ENCODE data around the gene ANKRD29.
"Not testable (repeated sequence)": the region's sequence is repeated elsewhere in the genome, so short reads cannot be mapped to it uniquely, and the experiment has no call there.

Gene ANKRD29

GRCh38 chr18:23614891-23615290 lies 47.8 kb downstream of the ANKRD29 start:
- DNase-seq (ENCODE audit: low spot score) = no peak

DNA sequence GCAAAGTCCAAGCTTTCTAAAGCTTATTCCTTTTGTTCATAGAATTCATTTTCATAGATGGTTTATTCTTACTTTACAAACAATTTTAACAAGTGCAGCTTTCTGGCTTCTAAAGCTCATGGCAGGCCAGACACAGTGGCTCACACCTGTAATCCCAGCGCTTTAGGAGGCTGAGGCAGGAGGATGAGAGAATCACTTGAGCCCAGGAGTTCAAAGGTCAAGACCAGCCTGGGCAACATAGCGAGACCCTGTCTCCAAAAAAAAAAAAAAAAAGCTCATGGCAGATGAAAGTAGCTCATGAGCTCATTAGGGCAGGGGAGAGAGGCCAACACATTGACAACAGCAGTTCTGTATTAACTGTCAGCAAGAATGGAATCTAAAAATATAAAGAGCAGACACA lies 48.3 kb downstream of the ANKRD29 start:
- no peak for DNase-seq (ENCODE audit: low spot score)

DNA sequence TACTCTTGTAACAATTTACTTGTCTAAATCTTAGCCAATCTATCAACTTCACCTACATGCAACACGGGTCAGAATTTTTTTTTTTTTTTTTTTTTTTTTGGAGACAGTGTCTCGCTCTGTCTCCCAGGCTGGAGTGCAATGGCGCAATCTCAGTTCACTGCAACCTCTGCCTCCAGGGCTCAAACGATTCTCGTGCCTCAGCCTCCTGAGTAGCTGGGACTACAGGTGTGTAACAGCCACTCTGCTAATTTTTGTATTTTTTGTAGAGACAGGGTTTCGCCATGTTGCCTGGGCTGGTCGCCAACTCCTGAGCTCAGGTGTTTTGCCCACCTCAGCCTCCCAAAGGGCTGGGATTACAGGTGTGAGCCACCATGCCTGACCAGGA lies 49.6 kb downstream of the ANKRD29 start:
- not testable (repeated sequence) for DNase-seq (ENCODE audit: low spot score)

GRCh38 chr18:23612434-23613090 lies 50.1 kb downstream of the ANKRD29 start:
- DNase-seq (ENCODE audit: low spot score) = no peak

GRCh38 chr18:23609390-23610023 lies 53.2 kb downstream of the ANKRD29 start:
- DNase-seq (ENCODE audit: low spot score) = no peak

DNA sequence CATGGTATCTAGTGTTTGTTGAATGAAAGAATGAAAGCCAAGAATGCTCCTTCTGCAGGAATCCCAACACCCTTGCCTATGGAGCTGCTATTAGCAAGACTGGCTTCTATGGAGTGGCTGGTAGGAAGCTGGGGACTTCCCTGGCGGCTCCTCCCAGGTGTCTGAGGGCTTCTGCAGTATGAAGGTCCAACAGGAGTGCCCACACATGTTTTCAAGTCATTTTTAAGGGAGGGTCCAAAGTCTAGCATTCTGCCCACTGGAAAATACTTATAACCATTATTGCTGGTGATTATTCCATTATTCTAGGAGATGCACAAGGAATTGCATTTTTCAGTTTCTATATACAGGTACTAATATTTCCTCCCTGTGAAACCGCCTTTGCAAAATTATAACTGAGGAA lies 54.5 kb downstream of the ANKRD29 start:
- no peak for DNase-seq (ENCODE audit: low spot score)

GRCh38 chr18:23605941-23606340 lies 56.8 kb downstream of the ANKRD29 start:
- DNase-seq (ENCODE audit: low spot score) = no peak

DNA sequence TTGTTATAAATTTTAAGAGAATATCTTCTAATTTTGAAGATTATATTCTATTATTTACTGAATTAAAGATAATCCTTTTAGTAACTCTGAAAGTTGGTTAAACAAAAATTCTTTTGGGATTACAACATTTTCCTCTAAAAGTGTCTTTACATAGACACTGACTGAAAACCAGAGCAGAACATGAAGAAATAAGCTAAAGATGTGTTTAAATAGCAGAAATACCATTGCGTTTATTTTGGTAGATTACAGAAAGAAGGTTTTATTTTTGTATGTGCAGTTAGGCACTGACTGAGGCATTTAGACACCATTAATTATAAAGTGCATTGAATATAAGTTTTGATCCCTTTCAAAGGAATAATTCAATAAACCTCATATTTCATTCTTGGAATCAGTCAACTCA lies 62.9 kb downstream of the ANKRD29 start:
- no peak for DNase-seq (ENCODE audit: low spot score)

- peak; percentile 63 for DNase-seq (ENCODE audit: low spot score)
Measured at GRCh38 chr18:23596183-23596582, 66.5 kb downstream of the ANKRD29 start.

GRCh38 chr18:23595591-23595990 lies 67.1 kb downstream of the ANKRD29 start:
- DNase-seq (ENCODE audit: low spot score) = no peak

DNA sequence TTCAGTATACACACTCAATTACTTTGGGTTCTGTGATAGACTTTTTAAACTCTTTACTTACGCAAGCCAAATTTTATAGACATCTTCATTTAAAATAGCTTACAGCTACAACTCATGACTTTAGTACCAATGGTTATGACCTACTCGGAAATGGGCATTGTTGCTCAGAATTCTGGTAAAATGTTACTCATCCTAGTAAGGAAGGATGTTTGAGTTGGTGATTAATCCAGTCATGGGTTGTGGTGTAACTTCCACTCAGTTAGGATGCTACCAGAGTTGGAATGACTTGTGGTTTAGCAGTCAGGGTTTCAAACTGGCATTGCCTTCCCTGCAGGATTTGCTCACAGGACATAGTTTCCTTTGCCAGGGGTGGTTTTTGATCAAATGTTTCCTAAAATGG lies 69.0 kb downstream of the ANKRD29 start:
- no peak for DNase-seq (ENCODE audit: low spot score)

DNA sequence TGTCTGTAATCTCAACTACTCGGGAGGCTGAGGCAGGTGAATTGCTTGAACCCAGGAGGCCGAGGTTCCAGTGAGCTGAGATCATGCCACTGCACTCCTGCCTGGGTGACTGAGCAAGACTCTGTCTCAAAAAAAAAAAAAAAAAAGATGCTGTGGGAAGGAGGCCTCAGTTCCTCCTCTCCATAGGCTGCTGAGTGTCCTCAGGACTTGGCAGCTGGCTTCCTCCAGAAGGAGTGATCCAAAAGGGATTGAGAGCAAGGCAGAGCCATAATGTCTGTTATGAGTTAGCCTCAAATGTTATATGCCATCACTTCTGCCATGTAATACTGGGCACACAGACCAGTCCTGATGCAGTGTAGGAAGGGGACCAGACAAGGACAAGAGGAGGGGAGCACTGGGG lies 69.8 kb downstream of the ANKRD29 start:
- DNase-seq (ENCODE audit: low spot score) = no peak

GRCh38 chr18:23591011-23591410 lies 71.7 kb downstream of the ANKRD29 start:
- no peak for DNase-seq (ENCODE audit: low spot score)

DNA sequence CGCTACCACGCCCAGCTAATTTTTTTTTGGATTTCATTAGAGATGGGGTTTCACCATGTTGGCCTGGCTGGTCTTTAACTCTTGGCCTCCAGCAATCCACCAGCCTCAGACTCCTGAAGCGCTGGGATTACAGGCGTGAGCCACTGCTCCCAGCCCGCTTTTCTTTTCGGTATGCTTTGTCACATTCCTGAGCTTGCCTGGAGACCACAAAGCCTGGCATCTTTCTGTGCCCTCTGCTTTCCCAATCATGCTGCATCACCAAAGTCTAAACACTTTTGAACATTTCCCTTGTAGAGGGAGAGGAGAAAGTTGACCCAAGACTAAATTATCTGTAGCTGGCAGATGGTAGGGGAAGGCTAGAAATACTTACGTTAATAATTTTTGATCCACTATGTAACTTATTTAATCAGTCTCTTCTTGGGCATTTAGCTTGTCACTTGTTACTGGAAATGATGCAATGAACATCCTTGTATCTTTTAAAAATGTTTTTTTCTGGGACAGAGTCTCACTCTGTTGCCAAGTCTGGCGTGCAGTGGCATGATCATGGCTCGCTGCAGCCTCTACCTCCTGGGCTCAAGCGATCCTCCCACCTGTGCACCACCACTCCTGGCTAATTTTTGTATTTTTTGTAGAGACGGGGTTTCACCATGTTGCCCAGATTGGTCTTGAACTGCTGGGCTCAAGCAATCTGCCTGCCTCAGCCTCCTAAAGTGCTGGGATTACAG lies 73.7 kb downstream of the ANKRD29 start:
- no peak for DNase-seq (ENCODE audit: low spot score)

- DNase-seq (ENCODE audit: low spot score) = no peak
Measured at GRCh38 chr18:23587220-23587642, 75.5 kb downstream of the ANKRD29 start.

- DNase-seq (ENCODE audit: low spot score) = peak; percentile 96
Measured at GRCh38 chr18:23586249-23587196, 76.2 kb downstream of the ANKRD29 start, which contains the start of gene NPC1. Gene NPC1, minus strand, starts transcription at chr18:23586506. Its CDS starts 163 bp downstream, at chr18:23586343.

- no peak for DNase-seq (ENCODE audit: low spot score)
Measured at GRCh38 chr18:23585897-23586248, 76.8 kb downstream of the ANKRD29 start.

DNA sequence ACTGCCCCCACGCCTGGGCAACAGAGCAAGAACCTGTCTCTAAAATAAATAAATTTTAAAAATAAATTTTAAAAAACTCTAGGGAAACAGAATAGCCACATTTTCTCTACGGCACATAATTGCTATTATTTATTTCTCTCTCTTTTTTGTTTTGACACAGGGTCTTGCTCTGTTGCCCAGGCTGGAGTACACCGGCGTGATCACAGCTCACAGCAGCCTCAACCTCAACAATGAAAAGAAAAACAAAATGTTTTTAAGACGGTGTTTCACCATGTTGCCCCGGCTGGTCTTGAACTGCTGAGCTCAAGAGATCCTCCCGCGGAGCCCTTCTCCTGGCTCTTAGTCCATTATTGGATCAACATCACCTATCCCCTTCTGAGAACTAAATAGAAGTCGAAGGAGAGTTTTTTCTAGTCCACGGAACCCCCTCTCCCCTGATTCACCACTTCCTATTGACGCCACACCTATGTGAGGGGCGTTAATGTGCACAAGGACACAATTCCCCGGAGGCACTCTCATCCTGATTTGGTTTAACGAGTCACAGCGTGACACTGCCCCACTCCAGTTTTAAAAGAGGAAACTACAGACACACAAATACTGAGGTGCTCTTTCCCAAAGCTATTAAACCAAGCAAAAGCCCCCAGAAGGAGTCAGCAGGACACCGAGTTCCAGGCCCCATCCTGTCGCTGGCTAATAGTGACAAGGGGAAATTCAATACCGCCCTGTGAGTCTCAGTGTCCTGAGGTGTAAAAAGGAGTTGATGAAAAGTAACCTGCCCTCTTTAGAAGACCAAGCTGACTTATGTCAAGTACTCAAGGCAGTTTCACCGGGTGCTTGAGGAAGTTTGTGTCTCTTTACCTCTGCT lies 77.5 kb downstream of the ANKRD29 start:
- no peak for DNase-seq (ENCODE audit: low spot score)

GRCh38 chr18:23584019-23584983 lies 78.4 kb downstream of the ANKRD29 start:
- no peak for DNase-seq (ENCODE audit: low spot score)
